Left ventricle myocardium inferior (tissue), 1 donor: ENCODE measurements around the gene NR6A1. TPM values are rescaled to one million over a fixed set of nuclear protein-coding genes. Genes with fewer than 3 reads are reported as not detected.

Experiments used
- DNase-seq: peaks from one replicate; pipeline ENCODE4 v3.0.0-alpha.2; 2020
- H3K27ac ChIP-seq: fragments of 200-600 bp; replicated peaks from 2 replicates; pipeline ENCODE4 v1.8.0; 2021
- H3K27me3 ChIP-seq: fragments of 200-600 bp; 2 replicates; pipeline ENCODE4 v1.8.0; 2021; ENCODE audit warnings: low read depth
- H3K36me3 ChIP-seq: fragments of 200-600 bp; 2 replicates; pipeline ENCODE4 v1.8.0; 2021
- H3K4me1 ChIP-seq: fragments of 200-600 bp; 2 replicates; pipeline ENCODE4 v1.8.0; 2021
- H3K4me3 ChIP-seq: fragments of 200-600 bp; 2 replicates; pipeline ENCODE4 v1.8.0; 2021; ENCODE audit warnings: mild to moderate bottlenecking, moderate library complexity
- H3K9me3 ChIP-seq: fragments of 200-600 bp; replicated peaks from 2 replicates; pipeline ENCODE4 v1.8.0; 2021
- CTCF ChIP-seq: fragments of 200-600 bp; IDR thresholded peaks from 2 replicates; pipeline ENCODE4 v1.8.0; 2021; ENCODE audit warnings: antibody characterized with exemption, mild to moderate bottlenecking, borderline replicate concordance
- intact Hi-C: fragments of 100-400 bp; cut with micrococcal nuclease; formaldehyde crosslinking; loops from one replicate; pipeline ENCODE4 v1.11.0; 2022
- microRNA-seq: library from miRNA; unstranded; fragments of <30 nt; microRNA quantifications from one replicate; pipeline ENCODE4 v1.2.0, GENCODE V29; 2020
- total RNA-seq: library from RNA; stranded (reverse); fragmentation: NEBNext Ultra II Directional; extraction: Animal tissue kit (Norgen Biotek cat#: 25700); gene quantifications from one replicate; pipeline ENCODE4 v1.2.1, GENCODE V29; 2021
- donor health status: DM: no; HTN: yes; CAD: no; lungs with severe emphysema.

Gene NR6A1
- total RNA-seq, 1 donor from 2014 or later, result 1.0 TPM

GRCh38 chr9:124469011-124469832 lies 301.9 kb downstream of the NR6A1 start:
- no peak for TF ChIP-seq CTCF
- no peak overlapping the region for H3K27ac ChIP-seq
- no peaks in the 10 kb centered on the region for H3K4me1 ChIP-seq
- no peaks in the 10 kb centered on the region for H3K36me3 ChIP-seq
- H3K4me3 ChIP-seq, result no peak overlapping the region
- no peaks in the 10 kb centered on the region for H3K9me3 ChIP-seq
- intact Hi-C loops, result no loop called here
- peaks cover 79% of the 10 kb centered on the region for H3K27me3 ChIP-seq
- no peak for DNase-seq

- no peak for DNase-seq
- intact Hi-C loops, result no loop called here
- Histone ChIP-seq H3K4me3 (no peak overlapping the region), H3K36me3 (no peaks in the 10 kb centered on the region), H3K9me3 (no peaks in the 10 kb centered on the region), H3K27me3 (peaks cover 70% of the 10 kb centered on the region), H3K4me1 (no peaks in the 10 kb centered on the region), H3K27ac (no peak overlapping the region)
- TF ChIP-seq CTCF, result no peak
Observed at GRCh38 chr9:124468061-124468740, 302.9 kb downstream of the NR6A1 start.

GRCh38 chr9:124467410-124468060 lies 303.6 kb downstream of the NR6A1 start:
- H3K4me3 ChIP-seq, result no peak overlapping the region
- H3K4me1 ChIP-seq, result no peaks in the 10 kb centered on the region
- no peak for DNase-seq
- peaks cover 63% of the 10 kb centered on the region for H3K27me3 ChIP-seq
- intact Hi-C loops, result no loop called here
- TF ChIP-seq CTCF, result no peak
- H3K9me3 ChIP-seq, result no peaks in the 10 kb centered on the region
- no peak overlapping the region for H3K27ac ChIP-seq
- H3K36me3 ChIP-seq, result no peaks in the 10 kb centered on the region

Small RNA genes within 50 kb of the gene (microRNA-seq; reads per million reads assigned to microRNA genes)
- gene MIR181A2 (604 reads per million, percentile 78 among the genes with 10 or more reads in this experiment), gene MIR181B2 (310 reads per million, percentile 70 among the genes with 10 or more reads in this experiment)

Other genes with a start within 250 kb of the NR6A1 start
- 41.1 TPM for gene OLFML2A, start 5.8 kb upstream of the NR6A1 start, total RNA-seq
- not detected for gene WDR38, start 82.1 kb upstream of the NR6A1 start, total RNA-seq
- 686 TPM for gene RPL35, start 90.6 kb upstream of the NR6A1 start, total RNA-seq
- gene ARPC5L, start 90.8 kb upstream of the NR6A1 start, total RNA-seq, result 39.2 TPM
- 17.9 TPM for gene GOLGA1, start 169.8 kb upstream of the NR6A1 start, total RNA-seq